M059J (cell line): ENCODE data around the gene MS4A4A. TPM values are rescaled to one million over a fixed set of nuclear protein-coding genes. Genes with fewer than 3 reads are reported as not detected.

Experiments
- DNase-seq: peaks from one replicate; pipeline ENCODE4 v3.0.0-alpha.2; 2012; ENCODE audit warnings: low read depth
- total RNA-seq: library from RNA; depleted of rRNA; stranded (reverse); fragments of >200 nt; shearing (Covaris generic); gene quantifications from 2 replicates; pipeline ENCODE4 v1.2.3, GENCODE V29; 2014; rRNA removed

The MS4A4A gene
- total RNA-seq, 1 experiment from 2014 or later: 50.9 TPM

DNA sequence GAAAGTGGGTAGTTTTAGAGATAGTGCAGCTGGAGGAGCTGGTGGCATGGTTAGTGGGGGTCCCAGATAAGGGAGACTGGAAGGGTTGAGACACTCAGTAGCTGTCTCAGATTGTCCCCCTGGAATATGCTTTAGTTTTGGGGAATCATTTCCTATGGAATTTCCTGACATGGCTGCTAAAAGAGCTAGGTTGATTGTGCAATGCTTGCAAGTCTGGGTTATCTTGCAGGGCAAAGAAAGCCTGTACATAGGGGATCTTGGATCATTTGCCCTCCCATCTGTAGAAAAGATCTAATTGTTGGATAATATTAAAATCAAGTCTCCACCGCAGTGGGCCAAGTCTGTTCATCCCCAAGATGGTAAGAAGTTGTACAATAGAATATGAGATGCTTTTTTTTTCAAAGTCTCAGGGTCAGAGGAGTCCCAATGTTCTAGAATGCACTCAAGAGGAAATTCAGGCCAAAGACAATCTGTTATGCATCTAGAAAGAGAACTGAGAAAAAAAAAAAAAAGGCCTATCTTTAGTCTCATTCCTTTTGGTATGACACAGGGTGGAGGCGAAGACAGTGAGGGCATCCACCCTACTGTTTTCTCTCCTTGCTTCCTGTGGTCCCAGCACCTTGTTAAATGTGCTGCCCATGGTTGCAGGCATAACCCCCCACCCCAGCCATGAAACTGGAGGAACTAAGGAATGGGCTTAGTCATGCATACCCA, 66.8 kb downstream of the MS4A4A start:
- DNase-seq: no peak

DNA sequence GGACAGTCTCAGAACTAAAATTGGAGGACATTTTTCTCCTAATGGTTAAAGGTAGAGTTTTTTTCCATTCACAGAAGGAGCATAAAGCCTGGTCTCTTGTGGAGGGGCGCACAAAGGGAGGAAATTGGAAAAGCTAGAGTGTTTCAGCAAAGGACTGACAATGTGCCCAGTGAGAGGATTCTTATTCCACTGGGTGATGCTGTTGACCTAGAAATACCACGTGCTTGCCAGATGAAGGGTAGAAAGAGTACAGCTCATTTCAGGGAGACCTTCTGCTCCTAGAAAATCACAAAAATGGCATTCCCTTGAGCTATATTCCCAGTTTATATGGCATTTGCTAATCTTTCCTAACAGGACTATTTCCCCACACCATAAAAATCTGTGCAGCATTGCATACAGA, 67.7 kb downstream of the MS4A4A start:
- no peak for DNase-seq

DNA sequence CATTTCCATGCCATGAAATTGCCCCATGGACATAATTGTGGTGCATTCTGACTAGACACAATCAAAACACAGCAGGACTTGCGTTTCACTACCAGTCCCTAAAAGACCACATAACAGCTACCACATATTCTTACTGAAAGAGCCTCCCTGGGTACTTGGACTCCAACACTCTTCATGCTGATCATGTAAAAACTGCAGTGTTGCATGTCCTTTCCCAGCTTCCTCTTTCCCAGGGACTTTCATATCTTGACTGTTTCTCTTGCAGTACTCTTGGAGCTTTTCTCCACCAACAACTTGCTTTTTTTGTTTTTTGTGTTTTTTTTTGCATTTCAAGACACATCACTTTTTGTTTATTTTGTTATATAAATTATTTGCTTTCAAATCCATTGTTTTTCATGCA, 69.5 kb downstream of the MS4A4A start:
- no peak for DNase-seq

DNA sequence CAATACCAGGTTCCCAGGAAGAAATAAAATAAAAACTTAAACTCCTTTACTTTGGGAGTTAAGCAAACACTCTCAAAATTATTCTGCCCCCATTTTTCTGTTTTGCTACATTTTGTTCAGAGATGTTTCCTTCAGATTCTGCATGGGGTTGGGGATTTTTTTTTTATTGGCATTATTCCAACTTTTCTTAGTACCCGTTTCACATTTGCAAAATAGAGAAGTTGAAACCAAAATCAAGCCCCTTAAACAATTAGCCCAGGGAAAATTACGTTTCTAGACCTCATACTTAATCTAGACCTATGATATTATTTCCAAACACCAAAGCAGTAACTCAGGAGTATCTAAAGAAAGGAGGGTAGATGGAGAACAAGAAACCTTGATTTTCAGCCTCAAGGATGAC, 77.3 kb downstream of the MS4A4A start:
- no peak for DNase-seq

Other genes with a start within 250 kb of the MS4A4A start
- gene OOSP2, start 240.3 kb upstream of the MS4A4A start, total RNA-seq: not detected in 2 replicates
- gene MS4A3, start 224.0 kb upstream of the MS4A4A start, total RNA-seq: not detected in 2 replicates
- not detected in 2 replicates for gene MS4A2, start 192.0 kb upstream of the MS4A4A start, total RNA-seq
- gene MS4A6A, start 97.6 kb upstream of the MS4A4A start, total RNA-seq: not detected in 2 replicates
- gene MS4A4E, start 37.5 kb upstream of the MS4A4A start, total RNA-seq: not detected in 2 replicates
- 25.8 and 38.5 TPM in 2 replicates for gene MS4A6E, start 46.6 kb downstream of the MS4A4A start, total RNA-seq
- not detected in 2 replicates for gene MS4A7, start 97.9 kb downstream of the MS4A4A start, total RNA-seq
- not detected in 2 replicates for gene MS4A14, start 115.8 kb downstream of the MS4A4A start, total RNA-seq
- not detected in 2 replicates for gene MS4A5, start 148.9 kb downstream of the MS4A4A start, total RNA-seq
- gene MS4A1, start 175.2 kb downstream of the MS4A4A start, total RNA-seq: not detected in 2 replicates
- gene MS4A12, start 212.1 kb downstream of the MS4A4A start, total RNA-seq: 0.27 TPM in 1 of 2 replicates, not detected in the other
- not detected in 2 replicates for gene MS4A13, start 234.7 kb downstream of the MS4A4A start, total RNA-seq